GM21423 (cell line): ENCODE data around the gene RPAP2.
A peak's percentile ranks its signal among the peaks of the same experiment; 100 is the strongest.
"Not testable (repeated sequence)": the region's sequence is repeated elsewhere in the genome, so short reads cannot be mapped to it uniquely, and the experiment has no call there.

Experiments used
- ATAC-seq: cut with Tn5 transposase; IDR thresholded peaks from one replicate; pipeline ENCODE4 v1.9.1; 2021; ENCODE audit warnings: mild to moderate bottlenecking, moderate library complexity; ENCODE audit not compliant: unreplicated experiment

RPAP2 gene

GRCh38 chr1:92374223-92374622 is 75.4 kb downstream of the RPAP2 start:
- no peak for ATAC-seq

- no peak for ATAC-seq
Measured at GRCh38 chr1:92376345-92376744, 77.5 kb downstream of the RPAP2 start.

GRCh38 chr1:92377991-92378390 is 79.1 kb downstream of the RPAP2 start:
- ATAC-seq = not testable (repeated sequence)

GRCh38 chr1:92380867-92381266 is 82.0 kb downstream of the RPAP2 start:
- ATAC-seq = no peak

GRCh38 chr1:92393966-92394365 is 95.1 kb downstream of the RPAP2 start:
- ATAC-seq = not testable (repeated sequence)

GRCh38 chr1:92398519-92398918 is 99.7 kb downstream of the RPAP2 start:
- ATAC-seq = no peak

- ATAC-seq = peak; percentile 90
Measured at GRCh38 chr1:92399076-92399475, 100.2 kb downstream of the RPAP2 start.

GRCh38 chr1:92404661-92405060 is 105.8 kb downstream of the RPAP2 start:
- ATAC-seq = no peak

- no peak for ATAC-seq
Measured at GRCh38 chr1:92408825-92409224, 110.0 kb downstream of the RPAP2 start.

GRCh38 chr1:92409946-92410549 is 111.2 kb downstream of the RPAP2 start:
- no peak for ATAC-seq

- ATAC-seq = no peak
Measured at GRCh38 chr1:92410706-92411105, 111.8 kb downstream of the RPAP2 start.

- ATAC-seq = no peak
Measured at GRCh38 chr1:92411511-92411910, 112.7 kb downstream of the RPAP2 start.

- ATAC-seq = no peak
Measured at GRCh38 chr1:92419642-92420041, 120.8 kb downstream of the RPAP2 start.

GRCh38 chr1:92424381-92424780 is 125.5 kb downstream of the RPAP2 start:
- no peak for ATAC-seq

GRCh38 chr1:92425617-92426016 is 126.8 kb downstream of the RPAP2 start:
- no peak for ATAC-seq

- no peak for ATAC-seq
Measured at GRCh38 chr1:92430030-92430429, 131.2 kb downstream of the RPAP2 start.

GRCh38 chr1:92434572-92434971 is 135.7 kb downstream of the RPAP2 start:
- ATAC-seq = not testable (repeated sequence)

GRCh38 chr1:92439291-92439690 is 140.4 kb downstream of the RPAP2 start:
- no peak for ATAC-seq

GRCh38 chr1:92441316-92441696 is 142.4 kb downstream of the RPAP2 start:
- no peak for ATAC-seq

- no peak for ATAC-seq
Measured at GRCh38 chr1:92441697-92442342, 143.0 kb downstream of the RPAP2 start.

GRCh38 chr1:92442351-92442750 is 143.5 kb downstream of the RPAP2 start:
- no peak for ATAC-seq

GRCh38 chr1:92443893-92444292 is 145.0 kb downstream of the RPAP2 start:
- no peak for ATAC-seq

GRCh38 chr1:92444351-92444750 is 145.5 kb downstream of the RPAP2 start:
- ATAC-seq = no peak
